ENCODE data around the gene CSNK1A1.

DNA sequence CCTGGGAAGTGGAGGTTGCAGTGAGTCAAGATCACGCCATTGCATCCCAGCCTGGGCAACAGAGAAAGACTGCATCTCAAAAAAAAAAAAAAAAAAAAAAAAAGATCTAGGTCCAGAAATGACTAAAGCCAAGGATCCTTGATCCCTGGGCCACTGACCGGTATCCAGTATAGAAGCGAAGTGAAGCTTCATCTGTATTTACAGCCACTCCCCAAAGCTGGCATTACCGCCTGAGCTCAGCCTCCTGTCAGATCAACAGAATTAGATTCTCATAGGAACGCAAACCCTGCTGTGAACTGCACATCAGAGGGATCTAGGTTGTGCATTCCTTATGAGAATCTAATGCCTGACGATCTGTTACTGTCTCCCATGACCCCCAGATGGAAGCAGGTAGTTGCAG is 9.3 kb downstream of the CSNK1A1 start:
- TF ChIP-seq ELF4 (IDR thresholded peaks at IDR 0.05) (no peak), HDGF (IDR thresholded peaks at IDR 0.05; ENCODE audit: borderline replicate concordance) (no peak), FOXM1 (IDR thresholded peaks at IDR 0.05; ENCODE audit: borderline replicate concordance) (no peak), SP1 (IDR thresholded peaks at IDR 0.05) (no peak), BHLHE40 (IDR thresholded peaks at IDR 0.05; ENCODE audit: borderline replicate concordance) (no peak)

Data from HEK293T (cell line).